HTERT RPE-1 (cell line): ENCODE results near the gene RSPRY1.

Experiments
- in situ Hi-C: fragments of 300-500 bp; cut with MboI; formaldehyde crosslinking; loops from 4 replicates; pipeline ENCODE4 v1.14.3; 2020; ENCODE audit warnings: low sequenced_read_pairs

The RSPRY1 gene

DNA sequence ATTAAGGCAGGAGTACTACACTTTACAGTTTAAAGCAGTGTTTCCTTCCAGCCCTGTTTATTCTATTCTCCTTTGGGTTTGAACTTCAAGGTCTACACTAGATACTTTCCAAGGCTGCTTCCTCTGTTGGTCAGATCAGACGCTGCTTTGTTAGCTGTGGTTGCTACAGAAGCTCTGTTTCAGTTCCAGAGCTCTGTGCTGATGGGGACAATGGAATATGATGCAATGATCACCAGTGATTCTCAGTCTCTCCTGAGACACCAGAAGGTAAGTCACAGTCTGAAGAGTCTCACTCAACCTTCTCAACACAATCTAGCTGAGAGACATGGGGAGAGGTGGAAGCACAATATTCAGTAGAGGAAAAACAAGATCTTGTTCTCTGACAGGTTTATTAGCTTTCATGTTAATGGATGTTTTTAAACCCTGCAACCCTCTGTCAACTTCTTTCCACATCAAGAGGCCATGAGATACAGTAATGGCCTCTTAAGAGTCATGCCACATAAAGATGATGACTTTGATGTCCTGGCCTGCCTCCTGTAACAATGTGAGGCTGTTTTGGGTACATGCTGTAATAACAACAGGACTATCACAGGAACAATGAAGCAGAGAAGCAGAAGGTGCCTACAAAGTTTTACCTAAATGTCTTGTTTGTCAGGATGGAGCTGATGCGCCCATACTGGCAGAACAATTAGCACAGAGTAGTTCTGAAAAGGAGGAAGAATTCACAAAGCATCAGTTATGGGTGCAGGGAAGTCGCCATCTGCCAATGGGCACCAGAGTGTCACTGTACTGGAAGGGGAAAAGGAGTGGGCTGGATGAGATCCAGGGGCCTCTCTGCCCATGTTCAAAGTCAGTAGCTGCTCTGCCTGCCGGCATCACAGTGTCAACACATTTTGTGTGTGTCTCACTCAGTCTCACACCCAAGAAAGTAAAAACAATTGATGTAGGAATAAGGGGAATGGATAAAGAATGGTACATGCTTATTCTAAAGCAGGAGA lies 33.7 kb upstream of the RSPRY1 start:
- in situ Hi-C loops, result no loop called here

GRCh38 chr16:57153841-57154240 lies 32.3 kb upstream of the RSPRY1 start:
- in situ Hi-C loops, result no loop called here

GRCh38 chr16:57155702-57156350 lies 30.3 kb upstream of the RSPRY1 start:
- in situ Hi-C loops, result no loop called here

GRCh38 chr16:57156351-57156703 lies 29.8 kb upstream of the RSPRY1 start:
- in situ Hi-C loops, result no loop called here

DNA sequence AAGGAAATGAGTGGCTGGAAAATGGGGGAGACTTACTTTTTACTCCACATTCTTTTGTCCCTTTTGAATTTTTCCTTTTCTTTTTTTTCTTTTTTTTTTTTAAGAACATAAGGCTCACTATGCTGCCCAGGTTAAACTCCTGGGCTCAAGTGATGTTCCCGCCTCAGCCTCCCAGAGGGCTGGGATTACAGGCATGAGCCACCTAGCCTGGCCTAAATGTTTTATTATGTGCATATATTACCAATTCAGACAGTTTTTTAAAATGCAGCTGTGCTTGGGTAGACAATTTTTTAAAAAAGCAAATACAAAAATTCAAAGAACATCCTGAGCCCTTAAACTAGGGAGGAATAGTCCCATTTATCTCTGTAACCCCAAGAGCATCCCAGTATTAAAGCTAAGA lies 28.6 kb upstream of the RSPRY1 start:
- in situ Hi-C loops, result no loop called here

DNA sequence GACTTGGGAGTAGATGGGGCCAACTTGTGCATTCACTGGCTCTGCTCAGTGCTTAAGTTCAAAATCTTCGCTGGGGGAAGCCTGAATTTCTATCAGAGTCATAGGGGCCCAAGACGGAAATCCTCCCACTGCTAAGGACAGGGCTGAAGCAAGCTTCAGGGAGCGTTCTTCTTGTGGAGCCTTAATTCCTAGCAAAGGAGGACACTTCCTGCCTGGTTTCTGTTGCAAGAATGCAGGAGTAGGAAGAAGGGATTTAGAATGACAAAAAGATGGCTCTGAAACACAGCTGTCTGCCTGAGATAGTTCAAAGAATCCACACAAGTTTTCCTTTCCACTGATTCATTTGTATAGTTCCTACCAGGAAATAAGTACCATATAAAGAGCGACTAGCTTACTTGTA lies 26.7 kb upstream of the RSPRY1 start:
- in situ Hi-C loops, result no loop called here

DNA sequence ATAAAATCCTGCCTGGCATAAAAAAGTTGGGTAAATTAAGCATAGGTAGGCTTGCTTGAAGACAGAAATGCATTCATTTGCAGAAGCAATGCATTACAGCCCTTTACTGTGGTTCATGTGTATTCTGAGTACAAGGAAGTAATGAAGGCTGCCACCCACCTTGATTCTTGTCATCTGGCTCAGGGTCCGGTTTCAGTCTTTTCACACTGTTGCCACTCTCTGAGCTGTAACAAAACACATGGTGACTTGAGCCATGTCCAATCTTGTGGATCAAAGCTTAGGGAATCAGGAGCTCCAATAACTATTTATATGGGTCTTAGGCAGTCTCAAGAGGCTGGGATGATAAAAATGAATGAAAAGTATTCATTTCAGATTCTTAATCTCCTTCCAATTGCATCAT lies 22.3 kb upstream of the RSPRY1 start:
- in situ Hi-C loops, result no loop called here

- in situ Hi-C loops, result no loop called here
Observed at GRCh38 chr16:57165483-57165882, 20.6 kb upstream of the RSPRY1 start.

DNA sequence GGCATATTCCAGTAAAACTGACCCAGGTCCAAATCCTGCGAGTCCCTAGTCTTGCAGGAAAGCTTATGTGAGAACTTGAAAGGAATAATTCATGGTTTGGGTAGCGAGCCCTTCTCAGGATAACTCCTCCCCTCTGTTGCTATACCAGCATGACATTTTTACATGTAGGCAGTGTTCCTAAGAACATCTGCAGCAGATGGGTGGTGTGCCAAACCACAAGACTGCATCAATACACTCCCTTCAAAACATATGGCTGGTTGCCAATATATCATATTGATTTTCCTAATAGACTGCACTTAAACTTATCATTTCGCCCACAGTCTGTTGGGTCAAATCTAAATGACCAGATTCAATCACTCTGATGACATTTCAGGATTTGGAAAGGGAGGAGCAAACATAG lies 20.2 kb upstream of the RSPRY1 start:
- in situ Hi-C loops, result no loop called here

DNA sequence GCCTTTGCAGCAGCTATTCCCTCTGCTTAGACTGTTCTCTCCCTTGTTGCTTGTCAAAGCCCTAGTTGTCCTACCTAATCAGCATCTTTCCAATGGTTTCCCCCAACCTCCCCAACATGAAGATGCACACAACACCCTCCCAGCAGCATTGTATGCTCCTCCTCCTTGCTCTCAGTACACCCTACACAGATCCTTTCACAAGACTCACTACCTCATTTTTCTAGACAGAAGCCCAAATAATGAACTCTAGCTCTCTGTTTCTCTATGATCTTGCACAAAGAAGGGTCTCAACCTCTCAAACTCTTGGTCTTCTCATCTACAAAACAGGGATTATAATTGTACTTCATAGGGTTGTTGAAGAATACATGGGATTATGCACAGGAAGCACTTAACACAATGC lies 19.7 kb upstream of the RSPRY1 start:
- in situ Hi-C loops, result no loop called here

DNA sequence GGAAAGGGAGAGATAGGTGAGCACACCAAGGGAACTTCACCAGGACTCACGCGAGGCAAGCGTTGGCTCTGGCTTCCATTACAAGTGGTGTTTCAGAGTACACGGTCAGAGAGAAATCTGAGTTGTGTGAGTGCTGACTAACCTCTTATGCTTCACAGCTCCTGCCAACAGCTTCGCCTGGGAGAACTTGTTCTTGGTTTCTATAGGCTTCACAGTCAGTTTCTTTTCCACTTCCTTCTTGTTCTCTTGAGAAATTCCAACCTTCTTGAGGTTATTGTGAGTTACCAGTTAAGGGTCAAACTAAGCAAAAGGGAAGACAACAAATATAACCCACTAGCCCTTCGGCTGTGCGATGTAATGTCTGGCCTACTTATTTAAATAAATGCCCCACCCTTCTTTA lies 19.2 kb upstream of the RSPRY1 start:
- in situ Hi-C loops, result no loop called here

DNA sequence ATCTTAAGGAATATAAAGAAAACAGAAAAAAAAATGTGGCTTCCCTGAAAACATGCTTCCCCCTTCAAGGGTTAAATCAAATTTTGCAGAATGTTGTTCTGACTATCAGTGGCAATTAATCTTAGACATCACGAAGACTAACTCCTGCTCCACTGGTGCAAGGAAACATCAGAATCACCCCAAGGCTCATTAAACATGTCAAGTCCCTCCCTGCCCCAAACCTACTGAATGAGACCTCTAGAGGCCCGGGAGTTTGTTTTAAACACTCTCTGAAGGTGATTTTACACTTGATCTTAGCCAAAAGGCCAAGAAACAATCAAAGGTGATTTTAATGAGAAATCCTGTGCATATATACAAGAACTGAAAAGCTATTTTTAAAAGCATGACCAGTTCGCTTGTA lies 18.6 kb upstream of the RSPRY1 start:
- in situ Hi-C loops, result no loop called here

DNA sequence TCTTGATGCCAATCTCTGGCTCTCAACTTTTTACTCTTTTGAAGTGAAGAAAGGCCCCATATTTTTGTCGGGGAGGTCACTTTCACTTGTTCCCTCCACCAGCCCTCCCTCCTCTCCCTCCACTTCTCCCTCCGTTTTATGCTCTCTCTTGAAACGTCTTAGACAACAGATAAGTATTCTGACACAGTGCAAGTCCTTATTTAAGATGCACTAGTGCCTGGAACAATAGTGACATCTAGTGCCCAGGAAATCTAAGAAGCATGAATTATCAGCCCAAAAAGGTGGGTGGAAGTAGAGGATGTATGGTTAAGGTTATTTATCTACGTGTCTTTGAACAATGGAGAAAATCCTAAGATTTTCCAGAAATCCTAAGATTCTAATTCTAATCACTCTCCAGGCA lies 18.2 kb upstream of the RSPRY1 start:
- in situ Hi-C loops, result no loop called here

GRCh38 chr16:57169327-57169726 lies 16.8 kb upstream of the RSPRY1 start:
- in situ Hi-C loops, result no loop called here

- in situ Hi-C loops, result no loop called here
Observed at GRCh38 chr16:57172721-57173290, 13.3 kb upstream of the RSPRY1 start.

DNA sequence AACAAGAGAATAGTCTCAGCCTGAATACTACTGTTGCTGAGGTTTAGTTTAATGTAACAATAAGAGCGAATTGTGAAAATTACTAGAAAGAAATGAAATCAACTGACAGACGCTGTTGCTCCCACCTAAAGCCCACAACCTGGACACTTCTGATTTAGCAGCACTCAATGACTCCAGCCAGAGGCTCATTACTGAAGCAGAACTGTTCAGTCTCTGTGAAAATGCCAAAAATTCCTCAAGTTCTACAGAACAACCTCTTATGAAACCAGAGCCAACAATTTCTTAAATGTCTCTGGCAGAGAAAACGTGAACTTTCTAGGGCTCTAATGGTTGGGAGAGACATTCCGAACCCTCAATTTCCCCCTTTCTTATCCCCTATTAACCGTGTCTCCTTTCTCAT lies 10.2 kb upstream of the RSPRY1 start:
- in situ Hi-C loops, result no loop called here

DNA sequence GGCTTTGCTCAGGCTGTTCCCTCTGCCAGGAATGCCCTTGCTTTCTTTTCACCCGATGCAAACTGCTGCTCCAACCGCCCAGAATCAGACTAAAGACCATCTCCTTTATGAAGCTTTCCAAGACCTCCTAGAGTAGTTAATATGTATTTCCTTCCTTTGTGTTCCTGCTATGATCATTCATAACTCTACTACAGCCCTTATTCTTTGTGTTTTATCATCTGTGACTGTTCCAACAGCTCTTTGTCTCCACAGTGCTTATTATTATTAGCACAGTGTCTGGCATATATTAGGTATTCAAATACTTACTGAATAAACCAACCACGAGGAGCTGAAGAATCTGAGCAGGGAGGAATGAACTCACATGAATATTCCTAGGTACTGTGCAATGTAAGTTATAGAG lies 7.9 kb upstream of the RSPRY1 start:
- in situ Hi-C loops, result no loop called here

DNA sequence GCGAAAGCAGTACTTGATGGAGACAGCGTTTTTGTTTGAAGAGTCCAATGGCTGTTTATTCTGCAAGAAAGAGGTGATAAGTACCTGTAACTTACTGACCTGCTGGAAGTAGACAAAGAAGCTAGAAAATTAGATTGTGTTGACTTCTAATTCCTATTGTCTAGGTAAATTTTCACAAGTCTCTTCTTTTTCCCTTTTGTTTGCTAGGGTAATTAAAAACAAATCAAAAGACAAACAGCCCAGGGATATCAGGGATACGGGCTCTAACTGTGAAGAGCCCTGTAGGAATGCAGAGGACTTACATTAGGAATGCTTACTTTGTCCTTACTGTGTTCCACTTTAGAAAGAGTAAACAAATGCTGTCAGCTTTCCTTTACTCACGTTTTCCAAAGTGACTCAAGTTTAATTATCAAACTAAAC lies 7.3 kb upstream of the RSPRY1 start:
- in situ Hi-C loops, result no loop called here

DNA sequence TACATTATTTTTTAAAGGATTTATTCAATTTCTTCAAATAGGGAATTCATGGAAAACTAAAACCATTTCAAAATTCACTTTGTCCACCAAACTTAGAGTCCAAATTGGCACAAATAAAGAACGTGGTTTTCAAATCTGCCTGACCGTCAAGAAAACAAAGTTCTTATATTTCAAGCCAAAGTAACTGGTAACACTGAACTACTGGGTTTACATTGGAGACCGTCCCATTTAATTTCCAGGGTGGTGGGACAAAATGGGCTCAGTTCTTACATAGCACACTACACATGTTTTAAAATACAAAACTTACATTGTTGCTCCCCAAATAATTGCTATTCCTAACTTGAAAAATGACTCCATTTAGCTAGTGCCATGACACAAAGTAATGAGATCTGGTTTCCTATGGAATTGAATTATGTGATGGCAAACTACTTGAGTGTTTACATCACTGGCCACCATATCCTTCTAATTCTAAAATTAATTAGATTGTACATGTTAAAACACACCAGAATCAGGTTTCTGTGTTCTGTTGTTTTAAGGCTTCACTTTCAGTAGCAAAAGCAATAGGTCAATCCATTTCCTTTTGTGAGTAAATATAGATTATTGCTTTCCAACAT lies 6.8 kb upstream of the RSPRY1 start:
- in situ Hi-C loops, result no loop called here

GRCh38 chr16:57184113-57184512 lies 2.0 kb upstream of the RSPRY1 start:
- in situ Hi-C loops, result no loop called here

DNA sequence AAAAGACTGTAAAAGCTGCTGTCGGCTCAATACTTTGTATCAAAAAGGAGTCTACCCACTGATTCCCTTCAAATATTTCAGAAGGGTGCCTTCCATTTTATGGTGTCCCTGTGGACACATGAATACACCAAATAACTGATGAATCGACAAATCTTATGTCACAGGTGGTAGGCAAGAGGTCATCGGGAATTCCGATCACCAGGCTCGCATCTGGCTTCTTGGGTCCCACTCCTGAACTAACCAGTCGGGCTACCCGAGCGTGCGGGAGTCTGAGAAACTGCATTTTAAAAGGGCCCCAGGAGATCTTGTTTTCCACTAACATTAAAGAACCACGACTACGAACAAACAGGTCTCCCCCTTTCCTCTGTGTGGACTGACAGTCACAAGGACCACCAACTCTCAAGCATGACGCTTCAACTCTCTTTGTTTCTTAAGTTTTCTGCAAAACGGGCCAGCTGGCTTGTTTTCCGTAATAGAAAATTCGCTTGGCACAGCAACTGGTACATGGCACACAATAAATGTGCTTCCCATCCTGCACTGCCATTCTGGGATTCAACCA lies 1.2 kb upstream of the RSPRY1 start:
- in situ Hi-C loops, result no loop called here
